Uterus (tissue), 4 donors: ENCODE results near the gene JTB. TPM values are rescaled to one million over a fixed set of nuclear protein-coding genes. Genes with fewer than 3 reads are reported as not detected.
A peak's percentile ranks its signal among the peaks of the same experiment; 100 is the strongest.

Source experiments
- DNase-seq, 2 donors: peaks; one replicate each; pipeline ENCODE4 v3.0.0-alpha.2; 2019 to 2020
- H3K27ac ChIP-seq, 2 donors: fragments of 200-600 bp; sonication (generic); 1 replicate in 1 of 2; 2 replicates in 1 of 2; pipeline ENCODE4 v1.5.1; 2016 to 2018
- H3K27me3 ChIP-seq, 2 donors: fragments of 200-600 bp; sonication (generic); one replicate each; pipeline ENCODE4 v1.5.1; 2018 to 2019; ENCODE audit warnings: control low read depth in 1 of 2
- H3K36me3 ChIP-seq, 2 donors: fragments of 200-600 bp; sonication (generic); one replicate each; pipeline ENCODE4 v1.5.1; 2019; ENCODE audit warnings: control low read depth in 1 of 2
- H3K4me1 ChIP-seq, 2 donors: fragments of 200-600 bp; sonication (generic); one replicate each; pipeline ENCODE4 v1.5.1; 2018 to 2019; ENCODE audit warnings: control low read depth in 1 of 2
- H3K4me3 ChIP-seq, 2 donors: fragments of 200-600 bp; sonication (generic); 1 replicate in 1 of 2; 2 replicates in 1 of 2; pipeline ENCODE4 v1.5.1; 2018 to 2019; ENCODE audit warnings: mild to moderate bottlenecking in 1 of 2
- H3K9me3 ChIP-seq, 2 donors: fragments of 200-600 bp; sonication (generic); one replicate each; pipeline ENCODE4 v1.5.1; 2019; ENCODE audit warnings: control low read depth in 1 of 2
- CTCF ChIP-seq, 4 experiments: fragments of 200-600 bp in 2 of 4; fragments of 450-650 bp in 2 of 4; sonication (generic) in 2 of 4; IDR thresholded peaks; one replicate each; pipeline ENCODE4 v1.5.1; 2016 to 2019; ENCODE audit warnings: antibody characterized with exemption in 4 of 4, mild to moderate bottlenecking in 2 of 4, moderate library complexity in 1 of 4
- POLR2A ChIP-seq, 2 donors: fragments of 450-650 bp; IDR thresholded peaks; one replicate each; pipeline ENCODE4 v1.6.1; 2016; ENCODE audit warnings: antibody characterized with exemption in 2 of 2, mild to moderate bottlenecking in 1 of 2, moderate library complexity in 1 of 2
- intact Hi-C: fragments of 100-400 bp; cut with DNase I; formaldehyde crosslinking; loops from one replicate; pipeline ENCODE4 v1.15.1; 2023; ENCODE audit warnings: low total_unique reads
- total RNA-seq, 4 donors: library from RNA; depleted of rRNA in 3 of 4; stranded (reverse); fragments of >200 nt in 3 of 4; gene quantifications; one replicate each; pipeline versions ENCODE4 v1.1.0 to v1.2.4, GENCODE V29; 2014 to 2023
- donor health status: DM: yes; HTN: yes; CAD: no.

Gene JTB
- total RNA-seq, 4 donors from 2014 or later: 91.1 to 253 (median 175) TPM

- no peak for DNase-seq
- Histone ChIP-seq H3K4me1 (peaks cover 6 to 12% of the 10 kb centered on the region in 2 donors), H3K36me3 (no peaks in the 10 kb centered on the region), H3K27ac (no peak overlapping the region), H3K4me3 (no peak overlapping the region), H3K27me3 (no peaks in the 10 kb centered on the region), H3K9me3 (no peaks in the 10 kb centered on the region)
- TF ChIP-seq CTCF (IDR thresholded peaks at IDR 0.05) (no peak), POLR2A (IDR thresholded peaks at IDR 0.05) (no peak)
- intact Hi-C loops: no loop called here
Observed at GRCh38 chr1:153953859-153954365, 23.6 kb downstream of the JTB start.

GRCh38 chr1:153951801-153952200, 25.7 kb downstream of the JTB start:
- TF ChIP-seq POLR2A (IDR thresholded peaks at IDR 0.05) (no peak), CTCF (IDR thresholded peaks at IDR 0.05) (no peak)
- Histone ChIP-seq H3K36me3 (no peaks in the 10 kb centered on the region), H3K9me3 (no peaks in the 10 kb centered on the region), H3K27me3 (no peaks in the 10 kb centered on the region), H3K27ac (no peak overlapping the region), H3K4me3 (no peak overlapping the region), H3K4me1 (peaks cover 3 to 10% of the 10 kb centered on the region in 2 donors)
- no peak for DNase-seq
- intact Hi-C loops: no loop called here

- intact Hi-C loops: no loop called here
- DNase-seq: no peak
Observed at GRCh38 chr1:153951183-153951582, 26.3 kb downstream of the JTB start.

GRCh38 chr1:153946622-153947241, 30.7 kb downstream of the JTB start, which contains the start of gene DENND4B:
TSS of gene DENND4B (minus strand) at chr1:153946718. CDS start at chr1:153944374, 2,344 bp downstream.
- intact Hi-C loops: no loop called here
- peaks cover 6 to 10% of the 10 kb centered on the region in 2 donors for H3K4me1 ChIP-seq
- DNase-seq: peak; percentile 77 to 82

More at GRCh38 chr1:153951183-153951582, 26.3 kb downstream of the JTB start:
- no peaks in the 10 kb centered on the region for H3K27me3 ChIP-seq
- no peak overlapping the region for H3K27ac ChIP-seq
- H3K4me1 ChIP-seq: peaks cover 0 to 4% of the 10 kb centered on the region in 2 donors
- TF ChIP-seq CTCF (IDR thresholded peaks at IDR 0.05) (no peak), POLR2A (IDR thresholded peaks at IDR 0.05) (no peak)
- no peaks in the 10 kb centered on the region for H3K9me3 ChIP-seq
- H3K36me3 ChIP-seq: no peaks in the 10 kb centered on the region
- H3K4me3 ChIP-seq: no peak overlapping the region

More at GRCh38 chr1:153946622-153947241, 30.7 kb downstream of the JTB start, which contains the start of gene DENND4B:
- peak within 1 kb of the TSS; percentile 94 to 98 for H3K27ac ChIP-seq
- H3K36me3 ChIP-seq: no peaks in the 10 kb centered on the region
- H3K4me3 ChIP-seq: peak within 1 kb of the TSS; percentile 51 to 93
- no peaks in the 10 kb centered on the region for H3K9me3 ChIP-seq
- H3K27me3 ChIP-seq: no peaks in the 10 kb centered on the region
- no peak for TF ChIP-seq POLR2A (IDR thresholded peaks at IDR 0.05)
- peak; percentile 93 to 99 (median 96) for TF ChIP-seq CTCF (IDR thresholded peaks at IDR 0.05)
